NCI-H2171 treated with DMSO at 0.1 percent for 48 hours (cell line): ENCODE results near the gene KNG1.
"Not testable (repeated sequence)": the region's sequence is repeated elsewhere in the genome, so short reads cannot be mapped to it uniquely, and the experiment has no call there.

Experiments used
- DNase-seq: peaks from one replicate; lab custom pipeline; 2025; lab: John Stamatoyannopoulos, UW

KNG1 gene

DNA sequence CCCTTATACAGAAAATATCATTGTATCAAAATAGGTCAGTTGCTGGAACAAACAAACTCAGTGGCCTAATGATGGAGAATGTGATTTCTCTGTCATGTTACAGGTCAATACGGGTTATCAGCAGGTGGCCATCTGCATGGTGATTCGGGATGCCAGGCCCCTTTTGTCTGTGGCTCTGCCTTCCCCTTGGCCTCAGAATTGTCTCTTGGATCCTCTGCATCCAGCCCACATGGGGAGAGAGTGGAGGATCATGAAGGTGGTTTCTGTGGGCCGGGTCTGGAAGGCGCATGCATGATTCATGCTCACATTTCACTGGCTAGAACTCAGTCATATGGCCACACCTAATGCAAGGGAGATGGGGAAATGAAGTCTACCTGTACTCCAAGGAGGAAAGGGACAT, 6.5 kb upstream of the KNG1 start:
- not testable (repeated sequence) for DNase-seq

DNA sequence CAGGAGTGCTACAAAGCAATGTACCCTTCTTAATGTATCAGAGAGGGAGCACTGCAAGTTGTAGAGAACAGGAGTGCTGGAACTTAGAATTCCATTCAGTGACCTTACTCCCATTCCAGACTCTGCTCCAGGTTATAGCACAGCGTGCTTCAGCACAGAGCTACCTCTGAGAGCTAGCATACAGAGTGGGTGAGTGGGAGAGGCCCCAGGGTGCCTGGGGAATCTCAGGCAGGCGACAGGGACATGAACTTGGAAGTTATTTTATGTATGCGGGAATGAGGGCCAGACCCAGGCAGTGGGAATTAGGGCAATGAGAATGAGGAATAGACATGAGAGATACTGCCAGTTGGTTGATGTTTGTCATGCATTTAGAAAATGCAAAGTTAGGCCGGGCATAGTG, 3.7 kb upstream of the KNG1 start:
- no peak for DNase-seq

DNA sequence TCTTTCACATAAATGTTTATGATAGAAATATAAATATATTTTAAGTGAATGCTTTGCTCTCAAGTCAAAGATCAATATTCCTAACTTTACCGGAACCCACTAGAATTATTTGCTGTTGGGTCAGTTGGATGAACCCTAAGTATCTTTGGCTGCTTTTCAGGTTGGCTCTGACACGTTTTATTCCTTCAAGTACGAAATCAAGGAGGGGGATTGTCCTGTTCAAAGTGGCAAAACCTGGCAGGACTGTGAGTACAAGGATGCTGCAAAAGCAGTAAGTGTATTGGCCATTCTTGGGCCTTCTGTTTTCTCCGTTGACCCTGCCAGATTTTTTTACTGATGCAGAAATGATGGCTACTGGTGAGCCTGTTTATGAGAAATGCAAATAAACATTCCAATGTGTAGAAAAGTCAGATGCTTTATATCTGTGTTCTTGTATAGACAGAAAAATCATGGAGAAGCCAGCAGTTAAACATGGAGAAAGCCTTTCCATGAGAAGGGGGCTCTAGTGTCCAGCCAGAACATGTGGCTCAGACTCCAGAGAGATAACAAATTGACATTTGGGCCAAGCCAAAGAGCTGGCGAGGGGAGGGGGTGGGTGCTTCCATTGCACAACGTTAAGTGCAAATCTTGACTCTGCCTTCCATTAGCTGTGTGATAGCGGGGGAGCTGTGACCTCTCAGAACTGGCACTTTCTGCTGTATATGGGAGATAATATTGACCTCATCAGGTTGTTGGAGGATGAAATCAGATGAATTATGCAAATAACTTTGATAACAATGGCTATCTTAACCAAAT, 3.0 kb downstream of the KNG1 start:
- no peak for DNase-seq

DNA sequence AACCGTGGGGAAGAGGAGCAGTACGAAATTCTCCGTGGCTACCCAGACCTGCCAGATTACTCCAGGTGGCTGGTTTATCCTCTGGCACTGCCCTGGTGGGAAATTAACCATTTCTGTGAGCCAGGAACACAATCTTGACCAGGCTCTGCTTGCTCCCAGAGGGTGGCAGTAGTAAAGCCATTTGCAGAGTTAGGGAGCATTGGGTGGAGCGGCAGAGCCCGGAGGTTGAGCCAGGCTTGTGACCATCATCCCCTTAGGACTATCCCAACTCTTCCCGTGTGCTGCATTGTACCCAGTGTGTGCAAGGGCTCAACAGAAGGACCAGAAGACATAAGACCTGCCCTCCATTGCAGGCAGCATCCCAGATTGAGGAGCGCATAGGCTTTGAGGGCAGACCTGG, 5.3 kb downstream of the KNG1 start:
- DNase-seq: no peak

DNA sequence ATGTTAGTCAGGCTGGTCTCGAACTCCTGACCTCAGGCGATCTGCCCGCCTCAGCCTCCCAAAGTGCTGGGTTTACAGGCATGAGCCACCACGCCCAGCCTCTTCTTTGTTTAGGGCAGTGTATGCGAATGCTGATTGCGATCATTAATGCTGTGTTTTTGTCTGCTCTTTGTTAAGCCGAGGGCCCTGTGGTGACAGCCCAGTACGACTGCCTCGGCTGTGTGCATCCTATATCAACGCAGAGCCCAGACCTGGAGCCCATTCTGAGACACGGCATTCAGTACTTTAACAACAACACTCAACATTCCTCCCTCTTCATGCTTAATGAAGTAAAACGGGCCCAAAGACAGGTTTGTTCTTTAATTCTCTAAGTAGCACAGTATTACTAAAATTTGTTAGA, 7.8 kb downstream of the KNG1 start:
- DNase-seq: no peak

DNA sequence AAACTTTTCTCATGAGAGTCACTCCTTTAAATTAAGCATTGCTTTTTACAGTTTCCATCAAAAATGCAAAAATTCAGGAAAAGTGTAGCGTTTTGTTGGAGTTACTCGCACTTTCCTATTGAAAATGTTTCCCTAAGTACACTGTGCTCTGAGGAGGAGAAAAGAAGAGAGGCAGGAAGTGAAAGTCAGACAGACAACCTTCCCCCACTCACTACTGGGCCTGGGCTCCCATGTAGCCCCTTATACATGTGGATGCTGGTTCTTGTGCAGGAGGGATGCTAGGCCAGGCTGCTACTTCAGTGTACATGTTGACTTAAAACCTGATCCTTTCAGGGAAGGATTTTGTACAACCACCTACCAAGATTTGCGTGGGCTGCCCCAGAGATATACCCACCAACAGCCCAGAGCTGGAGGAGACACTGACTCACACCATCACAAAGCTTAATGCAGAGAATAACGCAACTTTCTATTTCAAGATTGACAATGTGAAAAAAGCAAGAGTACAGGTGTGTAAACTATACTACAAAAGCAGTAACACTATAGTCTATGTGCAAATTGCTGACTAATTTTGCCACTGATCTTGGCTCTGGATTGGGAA, 15.1 kb downstream of the KNG1 start:
- DNase-seq: no peak

DNA sequence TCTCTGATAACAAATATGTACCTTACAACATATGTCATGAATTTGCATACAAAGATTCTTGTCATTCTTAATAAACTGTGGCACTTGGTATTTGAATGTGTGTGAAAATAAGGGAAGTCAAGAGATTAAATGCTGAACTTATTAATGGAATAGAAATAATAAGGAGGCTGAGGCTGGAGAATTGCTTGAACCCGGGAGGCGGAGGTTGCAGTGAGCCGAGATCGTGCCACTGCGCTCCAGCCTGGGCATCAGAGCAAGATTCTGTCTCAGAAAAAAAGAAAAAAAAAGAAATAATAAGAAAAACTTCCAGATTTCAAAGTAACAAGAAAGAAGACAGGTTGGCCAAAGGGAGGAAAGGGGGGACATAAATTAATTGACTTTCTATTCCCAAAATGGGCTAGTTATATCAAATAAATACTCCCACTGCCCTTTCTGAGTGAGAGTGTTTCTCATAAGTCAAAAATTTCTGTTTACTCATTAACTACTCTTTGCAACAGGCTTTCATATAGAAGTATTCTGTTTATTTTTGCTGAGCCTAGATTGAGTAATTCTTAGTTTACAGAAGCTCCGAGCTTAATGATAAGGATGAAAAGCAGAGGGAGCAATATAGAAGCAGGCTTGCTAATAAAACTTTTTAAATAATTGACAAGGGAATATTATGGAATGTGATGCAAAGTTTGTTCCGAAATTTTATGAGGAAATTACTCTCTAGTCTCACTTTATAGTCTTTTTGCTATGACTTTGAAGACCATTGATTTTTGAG, 25.6 kb downstream of the KNG1 start:
- DNase-seq: no peak

DNA sequence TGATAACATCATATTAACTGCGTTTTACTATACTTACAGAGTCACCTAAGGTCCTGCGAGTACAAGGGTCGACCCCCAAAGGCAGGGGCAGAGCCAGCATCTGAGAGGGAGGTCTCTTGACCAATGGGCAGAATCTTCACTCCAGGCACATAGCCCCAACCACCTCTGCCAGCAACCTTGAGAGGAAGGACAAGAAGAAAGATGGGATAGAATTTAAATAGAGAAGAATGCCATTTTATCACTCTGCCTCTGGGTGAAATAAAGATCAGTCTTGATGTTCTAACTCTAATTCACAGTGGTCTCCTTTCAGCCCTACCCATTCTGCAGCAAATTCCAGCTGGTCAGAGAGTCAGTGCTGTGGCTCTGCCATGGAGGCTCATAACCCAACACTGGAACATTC, 26.5 kb downstream of the KNG1 start:
- no peak for DNase-seq

DNA sequence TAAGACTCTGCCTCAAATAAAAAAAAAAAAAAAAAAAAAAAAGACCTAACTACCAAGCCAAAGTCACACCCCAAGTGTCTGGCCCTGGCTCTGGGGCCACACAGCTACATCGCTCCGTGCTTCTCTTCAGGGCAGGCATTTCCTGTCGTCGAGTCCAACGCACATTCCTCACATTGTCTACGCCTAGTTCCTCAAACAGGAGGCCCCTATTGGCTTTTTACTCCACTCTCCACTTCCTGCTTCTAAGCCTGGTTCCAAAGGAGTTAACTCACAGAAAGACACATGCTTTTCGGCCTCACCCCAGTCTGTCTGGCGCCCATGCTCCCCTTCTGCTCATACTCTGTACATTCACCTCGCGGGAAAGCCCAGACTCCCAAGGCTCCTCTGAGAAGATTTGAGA, 28.8 kb downstream of the KNG1 start:
- no peak for DNase-seq

DNA sequence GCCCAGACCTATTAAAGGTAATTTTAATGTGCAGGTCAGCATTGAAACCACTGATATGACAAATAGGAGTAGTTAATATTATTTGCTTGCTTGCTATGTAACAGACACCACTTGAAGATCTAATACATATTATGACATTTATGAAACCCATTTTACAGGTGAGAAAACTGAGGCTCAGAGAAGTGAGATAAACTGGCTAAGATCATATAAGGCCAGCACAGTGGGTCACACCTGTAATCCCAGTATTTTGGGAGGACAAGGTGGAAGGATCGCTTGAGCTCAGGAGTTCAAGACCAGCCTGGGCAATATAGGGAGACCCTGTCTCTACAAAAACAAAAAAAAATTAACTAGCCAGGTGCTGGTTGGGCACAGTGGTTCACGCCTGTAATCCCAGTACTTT, 33.2 kb downstream of the KNG1 start:
- no peak for DNase-seq

DNA sequence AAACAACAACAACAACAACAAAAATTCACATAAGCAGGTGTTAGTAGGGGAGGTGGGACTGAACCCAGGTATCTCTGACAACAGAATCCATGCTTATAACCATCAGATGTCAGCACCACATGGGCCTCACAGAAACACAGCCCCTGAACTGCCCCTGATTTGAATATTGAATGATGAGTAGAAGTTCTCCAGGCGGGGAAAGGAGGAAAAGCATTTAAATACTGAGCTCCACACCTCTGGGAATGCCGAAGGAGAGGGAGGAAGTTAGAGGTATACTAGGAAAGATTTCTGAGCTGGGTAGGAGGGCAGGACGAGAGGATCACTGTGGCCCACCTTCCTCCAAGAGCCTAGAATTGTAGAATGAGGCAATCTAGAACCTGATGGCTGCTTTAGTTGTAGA, 34.3 kb downstream of the KNG1 start:
- no peak for DNase-seq

DNA sequence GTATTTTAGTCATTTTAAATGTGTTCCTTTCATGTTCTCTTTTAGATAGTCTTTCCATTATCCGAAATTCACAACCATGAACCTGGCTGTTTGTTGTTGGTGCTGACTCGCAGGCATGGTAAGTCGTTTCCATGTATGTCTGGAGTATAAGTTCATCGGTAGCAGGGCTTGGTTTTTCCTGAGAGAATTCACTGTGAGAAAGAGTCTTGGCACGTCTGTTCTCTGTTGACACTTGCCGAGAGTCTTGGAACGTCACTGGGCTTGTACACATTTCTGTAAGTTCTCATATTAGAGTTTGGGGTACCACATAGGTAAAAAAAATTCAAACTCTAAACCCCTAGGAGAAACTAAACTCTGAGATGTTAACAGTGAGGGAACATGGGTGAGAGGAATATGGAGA, 36.8 kb downstream of the KNG1 start:
- DNase-seq: no peak

DNA sequence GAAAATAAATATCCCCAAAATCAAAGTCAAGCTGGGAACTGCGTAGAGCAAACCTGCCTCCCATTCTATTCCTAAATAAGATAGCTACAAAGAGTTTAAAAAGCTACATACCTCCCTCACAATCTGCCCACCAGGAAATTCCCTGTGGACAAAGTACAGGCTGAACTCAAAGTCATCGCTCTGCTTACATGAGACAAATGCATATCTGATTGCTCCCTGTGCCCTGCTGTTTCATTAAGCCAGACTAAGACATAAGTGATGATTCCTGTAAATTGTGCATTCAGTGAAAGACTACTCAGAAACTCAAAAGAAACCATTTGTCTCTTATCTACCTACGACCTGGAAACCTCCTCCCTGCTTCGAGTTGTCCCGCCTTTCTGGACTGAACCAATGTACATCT, 37.7 kb downstream of the KNG1 start:
- DNase-seq: no peak

DNA sequence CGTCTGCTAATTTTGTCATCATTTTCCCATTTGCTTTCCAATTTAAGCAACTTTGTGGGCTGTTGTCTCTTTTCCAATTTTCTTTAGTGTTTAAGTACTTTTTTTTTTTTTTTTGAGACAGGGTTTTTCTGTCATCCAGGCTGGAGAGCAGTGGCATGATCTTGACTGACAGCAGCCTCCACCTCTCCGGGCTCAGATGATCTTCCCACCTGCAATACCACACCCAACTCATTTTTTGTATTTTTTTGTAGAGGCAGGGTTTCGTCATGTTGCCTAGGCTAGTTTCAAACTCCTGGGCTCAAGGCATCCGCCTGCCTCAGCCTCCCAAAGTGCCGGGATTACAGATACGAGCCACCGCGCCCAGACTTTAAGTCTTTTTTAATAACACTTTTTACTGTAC, 40.1 kb downstream of the KNG1 start:
- DNase-seq: no peak

DNA sequence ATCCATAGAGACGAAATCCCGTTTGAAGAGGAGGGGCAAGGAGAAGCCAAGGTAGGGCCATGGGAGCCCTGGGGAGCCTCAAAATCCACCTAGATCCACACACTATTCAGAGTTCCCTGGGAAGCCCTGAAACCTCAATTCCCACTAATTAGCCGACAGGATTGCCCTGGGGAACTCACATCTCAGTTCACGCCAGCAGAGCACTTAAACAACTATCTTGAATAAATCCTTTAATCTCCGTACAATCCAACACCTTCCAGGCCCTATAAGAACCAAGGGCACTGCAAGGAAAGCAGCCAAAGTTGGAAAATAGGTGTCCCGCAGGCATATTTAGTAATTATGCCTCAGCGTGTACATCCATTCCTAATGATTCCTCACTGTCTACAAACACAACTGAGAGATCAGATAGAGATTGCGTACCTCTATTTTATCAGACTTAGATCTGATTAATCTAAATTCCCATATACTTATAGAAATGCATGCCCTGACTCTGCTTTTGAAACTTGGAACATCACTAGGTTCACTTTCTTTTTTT, 40.6 kb downstream of the KNG1 start:
- DNase-seq: no peak

DNA sequence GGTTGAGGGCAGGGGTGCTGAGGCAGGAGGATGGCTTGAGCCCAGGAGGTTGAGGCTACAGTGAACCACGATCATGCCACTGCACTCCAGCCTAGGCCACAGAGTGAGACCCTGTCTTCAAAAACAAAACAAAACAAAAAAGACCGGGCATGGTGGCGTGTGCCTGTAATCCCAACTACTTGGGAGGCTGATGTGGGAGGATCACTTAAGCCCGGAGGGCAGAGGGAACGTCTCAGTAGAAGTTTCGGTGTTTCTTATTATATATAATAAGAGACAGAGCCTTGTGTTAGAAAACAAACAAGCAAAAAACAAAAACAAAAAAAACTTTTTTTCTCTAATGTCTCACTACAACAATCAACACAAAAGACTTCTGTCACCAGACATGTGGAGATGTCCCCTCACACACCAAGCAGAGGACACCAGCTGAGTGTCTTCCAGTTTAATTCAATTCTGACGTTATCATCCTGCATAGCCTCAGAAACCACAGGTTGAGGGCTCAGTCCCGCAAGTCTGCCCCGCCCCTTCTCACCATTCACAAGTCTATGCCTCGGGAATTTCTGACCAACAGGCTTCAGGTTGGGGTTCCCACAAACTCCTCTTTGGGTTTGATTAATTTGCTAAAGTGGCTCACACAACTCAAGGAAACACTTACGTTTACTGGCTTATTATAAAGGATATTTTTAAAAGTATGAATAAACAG, 42.2 kb downstream of the KNG1 start:
- no peak for DNase-seq

DNA sequence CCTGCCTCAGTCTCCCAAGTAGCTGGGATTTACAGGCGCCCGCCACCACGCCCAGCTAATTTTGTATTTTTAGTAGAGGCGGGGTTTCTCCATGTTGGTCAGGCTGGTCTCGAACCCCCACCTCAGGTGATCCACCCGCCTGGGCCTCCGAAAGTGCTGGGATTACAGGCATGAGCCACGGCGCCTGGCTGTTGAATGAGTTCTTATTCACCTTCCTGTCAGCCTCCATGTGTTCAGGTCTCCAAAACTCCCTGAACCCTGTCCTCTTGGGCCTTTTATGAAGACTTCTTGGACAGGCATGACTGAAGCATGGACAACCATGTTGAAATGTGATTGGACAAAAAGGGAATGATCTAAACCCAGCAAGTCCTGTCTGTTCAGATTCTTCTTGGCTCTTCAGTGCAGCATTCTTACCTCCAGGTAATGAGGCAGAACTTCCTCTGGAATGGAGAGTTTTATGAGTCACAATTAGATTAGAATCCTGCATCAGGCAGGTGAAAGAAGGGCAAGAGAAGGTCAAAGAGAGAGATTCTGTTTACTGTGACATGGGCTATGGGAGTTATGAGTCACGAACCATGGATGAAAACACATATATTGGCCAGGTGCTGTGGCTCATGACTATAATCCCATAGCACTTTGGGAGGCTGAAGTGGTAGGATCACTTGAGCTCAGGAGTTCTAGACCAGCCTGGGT, 43.1 kb downstream of the KNG1 start:
- no peak for DNase-seq

DNA sequence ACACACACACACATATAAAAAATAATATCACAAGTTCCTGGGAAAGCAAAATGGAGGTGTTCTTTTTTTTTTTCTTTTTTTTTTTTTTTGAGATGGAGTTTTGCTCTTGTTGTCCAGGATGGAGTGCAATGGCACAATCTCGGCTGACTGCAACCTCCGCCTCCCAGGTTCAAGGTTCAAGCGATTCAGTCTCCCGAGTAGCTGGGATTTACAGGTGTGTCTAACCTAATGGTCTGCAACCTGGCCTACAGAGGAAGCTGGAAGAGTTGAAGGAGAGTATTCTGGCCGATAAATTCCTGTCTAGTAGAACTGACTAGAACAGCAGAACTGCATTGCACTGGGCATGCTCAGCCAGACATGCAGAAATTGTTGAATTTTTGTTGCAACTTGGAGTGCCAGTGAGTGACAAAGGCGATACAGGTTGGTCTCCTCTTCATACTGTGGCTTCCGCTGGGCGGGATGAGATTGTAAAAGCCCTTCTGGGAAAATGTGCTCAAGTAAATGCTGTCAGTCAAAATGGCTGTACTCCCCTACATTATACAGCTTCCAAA, 43.8 kb downstream of the KNG1 start:
- no peak for DNase-seq

DNA sequence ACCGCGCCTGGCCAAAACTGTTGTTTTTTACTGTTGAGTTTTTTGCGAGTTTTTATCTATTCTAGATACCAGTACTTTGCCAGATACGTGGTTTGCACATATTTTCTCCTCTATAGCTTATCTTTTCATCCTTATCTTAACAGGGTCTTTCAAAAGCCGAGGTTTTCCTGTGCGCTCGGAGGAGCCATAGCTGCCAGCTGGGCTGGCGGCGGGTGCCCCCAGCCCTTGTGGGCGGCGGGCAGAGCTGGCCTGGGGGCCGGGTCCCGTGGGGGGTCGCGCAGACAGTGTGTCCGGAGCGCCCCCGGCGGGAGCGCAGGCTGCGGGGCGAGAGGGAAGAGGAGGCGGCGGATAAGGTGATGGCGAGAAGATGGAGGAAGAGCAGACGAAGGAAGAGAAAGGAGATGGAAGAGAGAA, 55.1 kb downstream of the KNG1 start:
- no peak for DNase-seq

DNA sequence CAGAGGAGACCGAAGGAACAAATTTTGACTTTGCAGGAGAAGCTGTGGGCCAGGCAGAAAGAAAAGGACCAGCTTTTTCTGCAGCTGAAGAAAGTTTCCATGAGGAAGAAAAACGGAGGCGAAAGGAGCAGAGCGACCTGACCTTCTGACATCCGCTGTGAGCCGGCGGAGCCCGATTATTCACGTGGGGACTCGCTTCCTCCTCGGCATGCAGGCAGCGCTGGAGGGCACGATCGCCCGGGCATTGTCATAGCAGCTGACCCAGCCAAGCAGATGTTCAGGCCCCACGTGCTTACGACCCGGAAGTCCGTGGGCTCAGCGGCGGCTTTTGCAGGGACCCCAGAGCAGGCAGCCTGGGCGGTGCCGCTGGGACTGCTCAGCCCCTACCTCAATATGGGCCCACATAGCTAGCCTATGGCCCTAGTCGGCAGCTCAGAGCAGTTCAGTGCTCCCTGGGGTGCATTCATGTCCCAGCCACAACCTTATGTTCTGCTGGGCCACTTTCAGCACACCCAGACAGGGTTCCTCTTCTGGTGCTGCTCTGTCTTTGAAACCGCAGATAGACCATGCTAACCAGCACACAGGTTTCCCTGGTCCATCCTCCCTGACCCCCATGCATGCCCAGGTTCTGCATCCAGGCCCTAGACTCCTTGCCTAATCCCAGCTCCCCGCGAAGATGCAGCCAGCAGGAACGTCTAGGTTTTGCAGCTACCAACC, 55.7 kb downstream of the KNG1 start:
- no peak for DNase-seq

DNA sequence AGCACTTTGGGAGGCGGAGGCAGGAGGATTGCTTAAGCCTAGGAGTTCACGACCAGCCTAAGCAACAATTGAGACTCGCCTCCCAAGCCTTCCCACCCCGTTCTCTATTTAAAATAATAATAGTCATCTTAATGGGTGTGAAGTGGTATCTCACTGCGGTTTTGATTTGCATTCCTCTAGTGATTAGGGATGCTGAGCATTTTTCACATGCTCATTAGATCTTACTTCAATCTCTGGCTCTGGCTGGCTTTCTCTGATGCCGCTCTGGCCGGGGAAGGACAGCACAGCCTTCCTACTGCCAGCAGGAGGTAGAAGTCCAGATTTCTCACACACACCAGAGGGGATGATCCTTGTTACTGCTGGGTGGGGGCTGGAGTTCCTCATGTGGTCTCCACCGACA, 58.8 kb downstream of the KNG1 start:
- no peak for DNase-seq
